ENCODE measurements around the gene RFC5. TPM values are rescaled to one million over a fixed set of nuclear protein-coding genes. Genes with fewer than 3 reads are reported as not detected.

The RFC5 gene
- total and polyA plus RNA-seq, 2 of the 13 experiments (the other 11 are each of a cell fraction or from before 2014, with no cell fraction given), result 16.8 to 51.4 TPM

- TF ChIP-seq AGO1 (IDR thresholded peaks at IDR 0.05; ENCODE audit: low read depth, low read length, poor library complexity, severe bottlenecking) (no peak), TFDP1 (CRISPR knock-in tag; IDR thresholded peaks at IDR 0.05; ENCODE audit: borderline replicate concordance) (0 out of 2 replicates have a peak, but pooled peaks have one; percentile 46), ZNF331 (CRISPR knock-in tag; IDR thresholded peaks at IDR 0.05) (peak; percentile 95), NFE2L1 (CRISPR knock-in tag; IDR thresholded peaks at IDR 0.05; ENCODE audit: borderline replicate concordance) (no peak), ZNF776 (CRISPR knock-in tag; IDR thresholded peaks at IDR 0.05) (no peak), PAWR (CRISPR knock-in tag; IDR thresholded peaks at IDR 0.05; ENCODE audit: borderline replicate concordance) (no peak), BRF2 (CRISPR knock-in tag; IDR thresholded peaks at IDR 0.05) (peak; percentile 58; the same call in 1 of the 2 replicates), ZBTB40 (IDR thresholded peaks at IDR 0.05) (no peak), ZBTB40 (CRISPR knock-in tag; IDR thresholded peaks at IDR 0.05) (peak; percentile 87), HNRNPLL (IDR thresholded peaks at IDR 0.05; ENCODE audit: low read depth, low read length, poor library complexity, severe bottlenecking) (no peak), ZNF468 (CRISPR knock-in tag; IDR thresholded peaks at IDR 0.05) (no peak), EEA1 (CRISPR knock-in tag; IDR thresholded peaks at IDR 0.05; ENCODE audit: borderline replicate concordance) (no peak), FOSL1 (CRISPR knock-in tag; IDR thresholded peaks at IDR 0.05; ENCODE audit: borderline replicate concordance) (peak; percentile 98)
- TF ChIP-seq, protein P1, sequence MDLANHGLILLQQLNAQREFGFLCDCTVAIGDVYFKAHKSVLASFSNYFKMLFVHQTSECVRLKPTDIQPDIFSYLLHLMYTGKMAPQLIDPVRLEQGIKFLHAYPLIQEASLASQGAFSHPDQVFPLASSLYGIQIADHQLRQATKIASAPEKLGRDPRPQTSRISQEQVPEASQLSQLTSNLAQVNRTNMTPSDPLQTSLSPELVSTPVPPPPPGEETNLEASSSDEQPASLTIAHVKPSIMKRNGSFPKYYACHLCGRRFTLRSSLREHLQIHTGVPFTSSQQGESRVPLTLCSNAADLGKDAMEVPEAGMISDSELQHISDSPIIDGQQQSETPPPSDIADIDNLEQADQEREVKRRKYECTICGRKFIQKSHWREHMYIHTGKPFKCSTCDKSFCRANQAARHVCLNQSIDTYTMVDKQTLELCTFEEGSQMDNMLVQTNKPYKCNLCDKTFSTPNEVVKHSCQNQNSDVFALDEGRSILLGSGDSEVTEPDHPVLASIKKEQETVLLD (CRISPR knock-in tag; IDR thresholded peaks at IDR 0.05; ENCODE audit: low read depth), result no peak
Observed at GRCh38 chr12:118052324-118053070, 36.0 kb downstream of the RFC5 start (continued).
